HG02642 (cell line): ENCODE measurements around the gene SPTB.

Source experiments
- ATAC-seq: cut with Tn5 transposase; IDR thresholded peaks from one replicate; pipeline ENCODE4 v1.9.1; 2021; ENCODE audit warnings: mild to moderate bottlenecking; ENCODE audit not compliant: unreplicated experiment, poor library complexity

Gene SPTB

DNA sequence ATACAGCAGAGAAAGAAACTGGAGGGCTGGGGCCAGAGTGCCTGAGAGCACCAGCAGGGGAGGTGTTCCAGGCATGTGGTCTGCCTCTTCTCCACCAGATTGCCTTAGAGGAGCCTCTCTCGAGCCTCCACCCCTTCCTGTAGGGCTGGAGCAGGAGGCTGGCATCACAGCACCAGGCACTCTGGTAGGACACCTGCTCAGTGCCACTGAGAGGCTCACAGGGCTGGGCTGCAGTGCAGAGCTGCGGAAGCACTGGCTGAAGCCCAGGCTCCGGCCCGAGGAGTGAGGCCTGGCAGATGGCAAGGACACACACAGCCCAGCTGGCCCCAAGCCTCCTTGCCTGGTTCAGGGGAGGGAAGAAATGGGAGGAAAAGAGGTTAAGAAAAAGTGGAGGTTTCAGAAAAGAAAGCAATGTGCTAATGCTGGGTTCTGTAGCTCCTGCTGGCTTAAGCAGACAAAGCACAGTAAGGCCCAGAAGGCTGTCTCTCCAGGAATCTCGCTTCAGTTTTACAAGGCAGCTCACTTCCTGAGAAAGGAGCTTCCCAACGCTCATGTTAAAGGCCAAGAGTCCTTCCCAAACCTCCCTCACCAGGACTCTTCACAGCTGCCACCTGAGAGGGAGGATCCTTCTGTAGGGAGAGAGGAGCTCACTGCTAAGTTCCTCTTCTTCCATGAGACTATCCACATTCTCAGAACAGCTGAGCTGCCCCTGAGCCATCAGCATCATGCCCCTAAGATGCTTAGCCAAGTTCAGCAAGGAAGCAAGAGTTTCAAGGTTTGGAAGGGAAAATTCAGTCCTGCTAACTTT, 23.8 kb downstream of the SPTB start:
- no peak for ATAC-seq

DNA sequence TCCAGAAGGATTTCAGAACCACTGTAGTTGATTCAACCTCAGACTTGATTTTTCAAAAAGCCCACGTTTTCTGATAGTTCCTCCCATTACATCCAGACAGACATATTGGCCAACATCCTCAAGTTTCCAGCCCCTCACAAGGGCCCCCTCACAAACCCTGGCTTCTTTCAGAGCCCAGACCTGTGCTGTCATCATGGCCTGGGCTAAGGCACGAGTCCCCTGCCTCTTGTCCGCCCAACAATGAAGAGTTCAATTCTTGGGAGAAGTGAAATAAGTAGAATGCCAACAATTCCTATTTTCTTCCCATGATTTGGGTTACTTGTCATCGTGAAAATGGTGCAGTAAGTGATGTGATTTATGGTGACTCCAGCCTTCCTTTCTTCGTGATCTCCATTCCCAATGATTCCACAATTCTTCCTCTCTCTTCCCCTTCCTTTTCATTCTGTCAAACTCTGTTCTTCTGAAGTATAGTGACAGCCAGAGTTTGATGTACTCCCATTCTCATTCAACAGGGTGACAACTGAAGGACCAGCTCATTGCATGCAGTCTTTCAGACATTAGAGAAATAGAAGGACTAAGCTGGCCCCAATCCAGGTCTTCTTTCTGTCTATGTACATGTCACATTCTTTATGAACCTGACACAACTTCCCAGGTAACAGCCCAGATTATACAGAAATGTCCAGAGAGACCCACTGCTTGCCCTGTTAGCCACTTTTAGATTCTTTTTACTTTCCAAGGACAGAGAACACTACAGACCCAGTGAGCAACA, 29.2 kb downstream of the SPTB start:
- ATAC-seq: no peak

DNA sequence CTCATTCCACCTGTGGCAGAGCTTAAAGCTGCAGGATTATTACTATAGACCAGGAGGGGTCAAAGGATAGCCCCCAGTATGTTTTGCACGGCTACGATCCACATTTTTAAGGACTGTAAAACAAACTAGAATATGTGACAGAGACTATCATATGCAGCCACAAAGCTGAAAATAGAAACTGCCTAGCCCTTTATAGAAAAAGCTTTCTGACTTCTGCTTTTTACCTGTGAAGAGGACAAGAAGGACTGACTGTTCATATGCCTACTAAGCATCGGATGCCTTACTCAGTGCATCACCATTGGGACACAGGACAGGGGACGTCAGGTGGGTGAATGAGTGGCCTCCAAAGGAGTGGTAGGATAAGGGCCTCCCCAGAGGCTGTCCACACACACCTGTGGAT, 29.8 kb downstream of the SPTB start:
- no peak for ATAC-seq

GRCh38 chr14:64848239-64848638, 31.5 kb downstream of the SPTB start:
- ATAC-seq: no peak

GRCh38 chr14:64846319-64846718, 33.4 kb downstream of the SPTB start:
- ATAC-seq: no peak

GRCh38 chr14:64845878-64846277, 33.8 kb downstream of the SPTB start:
- ATAC-seq: no peak

DNA sequence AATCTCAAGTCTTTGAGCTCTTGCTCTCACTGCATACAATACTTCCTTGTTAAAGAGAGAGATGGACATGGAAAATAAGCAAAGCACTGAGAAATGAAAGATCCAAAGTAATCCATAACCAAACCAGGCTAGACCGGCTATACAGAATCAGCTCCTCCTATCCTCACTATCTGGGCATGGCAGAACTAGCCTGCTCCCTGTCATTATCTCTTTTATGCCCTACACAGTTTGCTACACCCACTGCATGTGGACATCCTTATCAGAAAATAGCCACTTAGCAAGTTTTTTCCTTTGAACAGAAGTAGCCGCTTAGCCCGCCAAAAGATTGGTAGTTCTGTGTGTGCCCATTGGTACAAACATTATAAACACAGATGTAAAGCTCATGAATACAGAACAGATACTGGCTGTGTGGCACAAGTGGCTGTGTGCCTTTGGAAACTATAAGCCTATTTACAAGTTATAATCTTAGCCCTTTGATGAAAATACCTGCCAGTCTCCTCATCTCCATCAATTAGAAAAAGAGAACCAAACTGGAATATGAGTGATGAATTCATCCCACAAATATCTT, 34.7 kb downstream of the SPTB start:
- no peak for ATAC-seq

DNA sequence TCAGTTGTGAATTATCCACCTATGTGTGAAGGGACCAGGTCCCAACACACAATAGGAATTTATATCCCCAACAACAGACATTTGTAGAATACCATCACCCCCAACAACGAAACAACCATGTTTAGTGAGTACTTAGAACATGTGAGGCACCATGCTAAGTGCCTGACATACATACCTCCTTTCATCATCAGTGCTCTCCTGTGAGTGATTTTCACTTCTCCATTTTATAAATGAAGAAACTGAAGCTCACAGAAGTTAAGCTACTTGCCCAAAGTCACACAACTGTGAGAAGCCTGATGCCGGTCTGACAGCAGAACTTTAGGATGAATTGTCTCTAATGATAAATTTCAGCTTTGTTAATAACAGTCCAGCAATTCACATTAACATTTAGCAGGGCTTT, 35.4 kb downstream of the SPTB start:
- ATAC-seq: no peak

GRCh38 chr14:64843548-64843947, 36.2 kb downstream of the SPTB start:
- ATAC-seq: no peak

GRCh38 chr14:64841772-64842750, 37.6 kb downstream of the SPTB start:
- no peak for ATAC-seq

DNA sequence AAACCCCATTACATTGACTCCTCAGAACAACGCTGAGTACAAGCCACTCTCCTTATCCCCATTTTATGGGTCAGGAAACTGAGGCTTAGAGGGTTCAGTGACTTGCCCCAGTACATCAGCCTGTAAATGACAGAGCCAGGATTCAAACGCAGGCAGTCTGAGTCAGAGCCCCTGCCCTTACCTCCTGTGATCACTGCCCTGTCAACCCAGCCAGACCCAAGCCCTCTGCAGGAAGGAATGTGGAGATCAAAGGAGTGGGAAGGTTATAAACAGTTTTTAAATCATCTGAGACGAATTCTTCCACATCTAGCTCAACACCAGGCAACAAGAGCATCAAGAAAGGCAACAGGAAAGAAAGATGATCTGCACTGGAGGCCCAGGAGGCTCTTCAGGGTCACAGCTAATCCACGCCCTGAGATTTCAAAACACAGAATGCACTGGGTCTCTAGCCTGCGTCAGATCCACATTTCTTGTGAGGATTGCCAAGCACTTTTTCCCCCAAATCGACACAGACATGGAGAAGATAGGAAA, 38.5 kb downstream of the SPTB start:
- no peak for ATAC-seq

GRCh38 chr14:64838656-64839055, 41.1 kb downstream of the SPTB start:
- no peak for ATAC-seq

GRCh38 chr14:64835431-64835830, 44.3 kb downstream of the SPTB start:
- ATAC-seq: no peak

GRCh38 chr14:64834965-64835364, 44.7 kb downstream of the SPTB start:
- ATAC-seq: no peak

- ATAC-seq: no peak
These were observed 48.3 kb downstream of the SPTB start for GRCh38 chr14:64831419-64831818.

DNA sequence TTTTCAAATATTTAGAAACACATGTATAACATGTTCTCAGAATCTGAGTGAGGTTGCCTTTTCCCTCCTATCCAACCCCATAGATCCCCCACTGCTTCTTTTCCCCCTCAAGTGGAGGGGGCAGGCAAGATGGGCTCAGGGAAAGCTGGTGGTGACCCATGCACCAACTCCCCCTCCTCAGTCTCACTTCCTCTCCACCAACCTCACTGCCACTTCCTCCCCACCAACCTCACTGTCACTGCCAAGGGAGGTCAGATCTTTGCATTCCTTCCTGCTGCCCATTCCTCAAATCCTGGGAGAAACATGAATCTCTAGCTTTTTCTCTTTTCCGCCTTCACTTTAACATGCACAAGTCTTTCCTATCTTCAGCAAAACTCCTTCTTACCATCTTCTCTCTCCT, 48.7 kb downstream of the SPTB start:
- no peak for ATAC-seq

GRCh38 chr14:64828071-64828470, 51.6 kb downstream of the SPTB start:
- no peak for ATAC-seq

- no peak for ATAC-seq
These were observed 52.9 kb downstream of the SPTB start for GRCh38 chr14:64826845-64827244.

GRCh38 chr14:64826333-64826732, 53.4 kb downstream of the SPTB start:
- no peak for ATAC-seq

DNA sequence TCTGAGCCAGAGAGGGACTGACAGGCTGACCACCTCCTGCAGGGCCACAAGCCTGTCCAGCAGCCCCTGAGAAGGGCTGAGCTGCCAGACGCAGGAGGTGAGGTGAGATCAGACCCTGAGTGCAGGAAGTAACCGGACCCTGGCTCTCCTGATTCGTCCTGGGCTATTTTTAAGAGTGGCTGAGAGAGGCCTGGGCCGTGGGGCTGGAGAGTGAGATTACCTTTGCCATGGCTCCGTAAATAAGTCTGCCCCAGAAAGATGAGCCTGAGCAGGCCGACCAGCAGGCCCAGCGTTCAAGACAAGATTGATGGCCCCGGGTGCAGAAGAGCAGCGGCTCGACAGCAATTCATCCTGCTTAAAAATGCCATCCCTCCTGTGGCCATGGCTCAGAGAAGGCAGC, 54.2 kb downstream of the SPTB start:
- no peak for ATAC-seq
